HG03457 (cell line): ENCODE results near the gene RALGAPA2.
"Not testable (repeated sequence)": the region's sequence is repeated elsewhere in the genome, so short reads cannot be mapped to it uniquely, and the experiment has no call there.

ENCODE experiments used
- ATAC-seq: cut with Tn5 transposase; IDR thresholded peaks from one replicate; pipeline ENCODE4 v1.9.1; 2021; ENCODE audit warnings: moderate number of reproducible peaks; ENCODE audit not compliant: unreplicated experiment

Gene RALGAPA2

DNA sequence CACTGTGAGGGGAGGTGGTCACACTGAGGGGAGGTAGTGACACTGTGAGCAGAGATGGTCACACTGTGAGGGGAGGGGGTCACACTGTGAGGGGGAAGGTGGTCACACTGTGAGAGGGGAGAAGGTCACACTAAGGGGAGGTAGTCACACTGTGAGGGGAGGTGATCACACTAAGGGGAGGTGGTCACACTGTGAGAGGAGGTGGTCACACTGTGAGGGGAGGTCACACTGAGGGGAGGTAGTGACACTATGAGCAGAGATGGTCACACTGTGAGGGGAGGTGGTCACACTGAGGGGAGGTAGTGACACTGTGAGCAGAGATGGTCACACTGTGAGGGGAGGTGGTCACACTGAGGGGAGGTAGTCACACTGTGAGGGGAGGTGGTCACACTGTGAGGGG, 356.9 kb downstream of the RALGAPA2 start:
- ATAC-seq: not testable (repeated sequence)

DNA sequence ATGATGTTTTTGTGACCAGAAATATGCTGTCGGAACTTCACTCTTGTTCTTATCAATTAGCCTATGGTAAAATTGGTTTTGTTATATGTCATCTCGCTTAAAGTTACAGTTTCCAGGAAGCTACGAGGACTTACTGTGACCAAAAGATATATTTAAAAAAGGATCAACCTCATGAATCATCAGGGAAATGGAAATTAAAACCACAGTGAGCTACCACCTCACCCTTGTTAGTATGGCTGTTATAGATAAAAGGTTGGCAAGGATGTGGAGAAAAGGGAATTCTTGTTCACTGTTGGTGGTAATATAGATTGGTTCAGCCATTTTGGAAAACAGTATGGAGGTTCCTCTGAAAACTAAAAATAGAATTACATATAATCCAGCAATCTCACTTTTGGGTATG, 358.9 kb downstream of the RALGAPA2 start:
- ATAC-seq: no peak

DNA sequence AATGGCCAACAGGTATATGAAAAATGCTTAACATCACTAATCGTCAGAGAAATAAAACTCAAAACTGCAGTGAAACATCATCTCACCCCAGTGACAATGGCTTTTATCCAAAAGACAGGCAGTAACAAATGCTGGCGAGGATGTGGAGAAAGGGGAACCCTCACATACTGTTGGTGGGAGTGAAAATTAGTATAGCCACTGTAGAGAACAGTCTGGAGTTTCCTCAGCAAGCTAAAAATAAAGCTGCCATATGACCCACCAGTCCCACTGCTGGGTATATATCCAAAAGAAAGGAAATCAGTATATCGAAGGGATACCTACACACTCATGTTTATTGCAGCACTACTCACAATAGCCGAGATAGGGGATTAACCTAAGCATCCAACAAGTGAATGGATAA, 368.0 kb downstream of the RALGAPA2 start:
- ATAC-seq: no peak

DNA sequence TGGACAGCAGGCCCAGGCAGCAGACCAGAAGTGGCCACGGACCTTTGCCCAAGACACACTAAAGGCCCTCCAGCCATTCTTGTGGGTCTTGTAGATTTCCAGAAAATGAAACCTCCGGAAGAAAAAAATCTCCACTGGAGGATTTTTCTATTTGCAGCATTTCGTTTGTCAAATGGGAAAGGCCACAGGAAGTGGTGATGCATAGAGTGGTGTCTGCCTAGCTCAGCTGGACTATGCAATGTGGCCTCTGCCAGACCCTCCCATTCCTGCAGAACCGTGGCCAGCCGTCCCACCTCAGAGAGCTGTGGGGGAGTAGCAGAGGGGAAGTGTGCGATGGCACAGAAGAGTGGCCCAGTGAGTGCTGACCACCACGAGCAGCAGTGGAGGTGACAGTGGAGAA, 368.5 kb downstream of the RALGAPA2 start:
- ATAC-seq: no peak
